IPS-18a (cell line): ENCODE data around the gene TRMT2B.

ENCODE experiments used
- H3K27ac ChIP-seq: one replicate; pipeline ENCODE4 v1.5.1; 2013; ENCODE audit warnings: low read length
- H3K27me3 ChIP-seq: one replicate; pipeline ENCODE4 v1.6.1; 2013; ENCODE audit warnings: mild to moderate bottlenecking, low read length; ENCODE audit not compliant: control insufficient read depth, insufficient read depth
- H3K36me3 ChIP-seq: one replicate; pipeline ENCODE4 v1.6.1; 2013; ENCODE audit warnings: low read depth, low read length; ENCODE audit not compliant: control insufficient read depth
- H3K4me1 ChIP-seq: one replicate; pipeline ENCODE4 v1.6.1; 2013; ENCODE audit warnings: low read depth, low read length; ENCODE audit not compliant: control insufficient read depth
- H3K4me3 ChIP-seq: one replicate; pipeline ENCODE4 v1.5.1; 2013; ENCODE audit warnings: low read length
- H3K9ac ChIP-seq: one replicate; pipeline ENCODE4 v1.6.1; 2013; ENCODE audit warnings: mild to moderate bottlenecking, low read length, moderate library complexity
- H3K9me3 ChIP-seq: one replicate; pipeline ENCODE4 v1.6.1; 2013; ENCODE audit warnings: low read depth, low read length; ENCODE audit not compliant: control insufficient read depth

TRMT2B gene

GRCh38 chrX:100969408-100969807 is 82.5 kb downstream of the TRMT2B start, which contains the start of gene ARL13A:
ARL13A (plus strand) TSS chrX:100969708; CDS start chrX:100973690, 3,982 bp downstream.
- H3K27ac ChIP-seq, result no peak within 1 kb of the TSS
- H3K27me3 ChIP-seq, result no peaks in the 10 kb centered on the region
- H3K36me3 ChIP-seq, result no peaks in the 10 kb centered on the region

GRCh38 chrX:100964362-100964761 is 87.5 kb downstream of the TRMT2B start:
- no peak overlapping the region for H3K27ac ChIP-seq
- no peaks in the 10 kb centered on the region for H3K36me3 ChIP-seq
- H3K9me3 ChIP-seq, result no peaks in the 10 kb centered on the region
- H3K27me3 ChIP-seq, result no peaks in the 10 kb centered on the region
- no peak overlapping the region for H3K4me3 ChIP-seq
- no peak overlapping the region for H3K9ac ChIP-seq
- H3K4me1 ChIP-seq, result no peaks in the 10 kb centered on the region

More at GRCh38 chrX:100969408-100969807, 82.5 kb downstream of the TRMT2B start, which contains the start of gene ARL13A:
- Histone ChIP-seq H3K4me3 (no peak within 1 kb of the TSS), H3K4me1 (no peaks in the 10 kb centered on the region), H3K9me3 (peaks cover 1% of the 10 kb centered on the region), H3K9ac (no peak within 1 kb of the TSS)

GRCh38 chrX:100962811-100963210 is 89.1 kb downstream of the TRMT2B start:
- Histone ChIP-seq H3K27ac (no peak overlapping the region), H3K27me3 (no peaks in the 10 kb centered on the region), H3K36me3 (no peaks in the 10 kb centered on the region), H3K9me3 (no peaks in the 10 kb centered on the region), H3K4me1 (no peaks in the 10 kb centered on the region), H3K4me3 (no peak overlapping the region), H3K9ac (no peak overlapping the region)
